Caco-2 (cell line): ENCODE data around the gene PVALB. TPM values are rescaled to one million over a fixed set of nuclear protein-coding genes. Genes with fewer than 3 reads are reported as not detected.

Experiments used
- BruUV-seq: library from RNA; stranded (reverse); fragments of 400-500 nt; replicated peaks from 2 replicates; lab custom pipeline; 2021; lab: Mats Ljungman, UMichigan
- CTCF ChIA-PET: fragments of 300-600 bp; sonication (Branson Sonifier 250); formaldehyde crosslinking; loops from one replicate; lab custom pipeline; 2022; ENCODE audit warnings: antibody characterized with exemption; lab: Charles Lee
- POLR2A ChIA-PET: fragments of 300-600 bp; sonication (Branson Sonifier 250); formaldehyde crosslinking; loops from one replicate; lab custom pipeline; 2022; ENCODE audit warnings: antibody characterized with exemption; lab: Charles Lee
- DNase-seq, 2 experiments: peaks; one replicate each; pipeline versions ENCODE4 v3.0.0 to v3.0.0-alpha.2; 2020 to 2022
- H3K27me3 ChIP-seq: replicated peaks from 2 replicates; pipeline ENCODE4 v1.6.0; 2011; ENCODE audit warnings: low read length; ENCODE audit not compliant: control insufficient read depth, insufficient read depth
- H3K36me3 ChIP-seq: 2 replicates; pipeline ENCODE4 v1.5.1; 2011; ENCODE audit warnings: low read length; ENCODE audit not compliant: control insufficient read depth, insufficient read depth
- H3K4me1 ChIP-seq: fragments of 250-450 bp; sonication (Bioruptor Pico); 2 replicates; pipeline ENCODE4 v1.5.1; 2020; ENCODE audit warnings: mild to moderate bottlenecking
- H3K4me3 ChIP-seq: 2 replicates; pipeline ENCODE4 v1.5.1; 2011; ENCODE audit warnings: low read depth, mild to moderate bottlenecking, control low read depth, low read length
- H3K9me3 ChIP-seq: fragments of 250-450 bp; sonication (Bioruptor Pico); 2 replicates; pipeline ENCODE4 v1.5.1; 2020; ENCODE audit warnings: mild to moderate bottlenecking, moderate library complexity
- H3K27ac Mint-ChIP-seq: one replicate; pipeline ENCODE4 v1.8.0; 2022; ENCODE audit warnings: mixed read lengths; ENCODE audit not compliant: unreplicated experiment
- H3K27me3 Mint-ChIP-seq: one replicate; pipeline ENCODE4 v1.8.0; 2022; ENCODE audit warnings: mixed read lengths; ENCODE audit not compliant: insufficient read depth, unreplicated experiment
- H3K36me3 Mint-ChIP-seq: one replicate; pipeline ENCODE4 v1.8.0; 2022; ENCODE audit warnings: mild to moderate bottlenecking, mixed read lengths; ENCODE audit not compliant: insufficient read depth, unreplicated experiment
- H3K4me1 Mint-ChIP-seq: one replicate; pipeline ENCODE4 v1.8.0; 2022; ENCODE audit warnings: low read depth, mixed read lengths; ENCODE audit not compliant: unreplicated experiment
- H3K4me3 Mint-ChIP-seq: one replicate; pipeline ENCODE4 v1.8.0; 2022; ENCODE audit warnings: mild to moderate bottlenecking, moderate library complexity, mixed read lengths; ENCODE audit not compliant: unreplicated experiment
- H3K9me3 Mint-ChIP-seq: one replicate; pipeline ENCODE4 v1.8.0; 2022; ENCODE audit warnings: mixed read lengths; ENCODE audit not compliant: unreplicated experiment
- CTCF ChIP-seq, 2 experiments: fragments of 200-600 bp in 1 of 2; IDR thresholded peaks; 1 replicate in 1 of 2; 2 replicates in 1 of 2; pipeline versions ENCODE4 v1.5.1 to v1.8.0; 2011 to 2022; ENCODE audit warnings: antibody characterized with exemption in 1 of 2, control low read depth in 1 of 2, inconsistent platforms in 1 of 2, low read depth in 1 of 2, low read length in 1 of 2, mild to moderate bottlenecking in 1 of 2, moderate library complexity in 1 of 2; ENCODE audit not compliant: insufficient read depth in 1 of 2, severe bottlenecking in 1 of 2, unreplicated experiment in 1 of 2
- intact Hi-C: fragments of 100-400 bp; cut with micrococcal nuclease; formaldehyde crosslinking; loops from one replicate; pipeline ENCODE4 v1.10.0; 2022; ENCODE audit not compliant: unreplicated experiment
- total RNA-seq: library from RNA; stranded (reverse); gene quantifications from 2 replicates; pipeline ENCODE4 v1.2.3, GENCODE V29; 2022

The PVALB gene
- total RNA-seq, 1 experiment from 2014 or later: not detected

GRCh38 chr22:36856121-36856791 is 39.4 kb upstream of the PVALB start:
- Mint-ChIP-seq H3K27me3 (peaks cover 9% of the 10 kb centered on the region), H3K36me3 (no peaks in the 10 kb centered on the region), H3K4me3 (no peak overlapping the region), H3K9me3 (peaks cover 10% of the 10 kb centered on the region), H3K27ac (no peak overlapping the region), H3K4me1 (peaks cover 6% of the 10 kb centered on the region)
- H3K36me3 ChIP-seq: no peaks in the 10 kb centered on the region
- H3K4me1 ChIP-seq: no peaks in the 10 kb centered on the region
- TF ChIP-seq CTCF (IDR thresholded peaks at IDR 0.05; ENCODE audit: insufficient read depth in 1 of 2, low read depth in 1 of 2, low read length in 1 of 2, severe bottlenecking in 1 of 2, unreplicated experiment in 1 of 2): peak; percentile 100
- no peaks in the 10 kb centered on the region for H3K9me3 ChIP-seq
- peak; percentile 73 to 92 for DNase-seq
- BruUV-seq: no TSS peak
- intact Hi-C loops: loop anchor here (1.0 kb wide), 2 partner anchors 74 to 122 kb away; no protein-coding TSS in a partner anchor
- H3K4me3 ChIP-seq: no peak overlapping the region
- H3K27me3 ChIP-seq: peaks cover 1% of the 10 kb centered on the region; the same call in 1 of the 2 replicates
- CTCF ChIA-PET: interaction anchor here (0.5 to 1.5 kb wide), 20 partner anchors 9 to 315 kb away, joined by 3 to 20 read pairs (median 3); partner anchors contain the start of genes IFT27 and TST
- POLR2A ChIA-PET: no interaction called here

- no peaks in the 10 kb centered on the region for H3K9me3 ChIP-seq
- H3K27me3 Mint-ChIP-seq: peaks cover 13% of the 10 kb centered on the region
- no peaks in the 10 kb centered on the region for H3K36me3 Mint-ChIP-seq
- peaks cover 10% of the 10 kb centered on the region for H3K9me3 Mint-ChIP-seq
- ChIA-PET CTCF (interaction anchor here (0.8 to 1.5 kb wide), 7 partner anchors 8 to 314 kb away, joined by 3 to 20 read pairs (median 4); partner anchors contain the start of gene IFT27), POLR2A (no interaction called here)
- DNase-seq: no peak
- H3K4me1 ChIP-seq: no peaks in the 10 kb centered on the region
- H3K36me3 ChIP-seq: no peaks in the 10 kb centered on the region
- no peak overlapping the region for H3K27ac Mint-ChIP-seq
- TF ChIP-seq CTCF (IDR thresholded peaks at IDR 0.05; ENCODE audit: insufficient read depth in 1 of 2, low read depth in 1 of 2, low read length in 1 of 2, severe bottlenecking in 1 of 2, unreplicated experiment in 1 of 2): no peak
- H3K4me1 Mint-ChIP-seq: peaks cover 6% of the 10 kb centered on the region
- no peak overlapping the region for H3K4me3 ChIP-seq
- H3K4me3 Mint-ChIP-seq: no peak overlapping the region
- intact Hi-C loops: no loop called here
- peaks cover 1% of the 10 kb centered on the region; the same call in 1 of the 2 replicates for H3K27me3 ChIP-seq
- no TSS peak for BruUV-seq
These were observed 38.6 kb upstream of the PVALB start for GRCh38 chr22:36855478-36855877.

- H3K4me1 ChIP-seq: no peaks in the 10 kb centered on the region
- Mint-ChIP-seq H3K36me3 (no peaks in the 10 kb centered on the region), H3K27me3 (peaks cover 25% of the 10 kb centered on the region), H3K4me3 (no peak overlapping the region), H3K4me1 (peaks cover 6% of the 10 kb centered on the region), H3K27ac (no peak overlapping the region), H3K9me3 (peaks cover 10% of the 10 kb centered on the region)
- peak; percentile 28 to 55 for TF ChIP-seq CTCF (IDR thresholded peaks at IDR 0.05; ENCODE audit: insufficient read depth in 1 of 2, low read depth in 1 of 2, low read length in 1 of 2, severe bottlenecking in 1 of 2, unreplicated experiment in 1 of 2)
- CTCF ChIA-PET: no interaction called here
- no peaks in the 10 kb centered on the region for H3K9me3 ChIP-seq
- H3K4me3 ChIP-seq: no peak overlapping the region
- BruUV-seq: no TSS peak
- intact Hi-C loops: no loop called here
- POLR2A ChIA-PET: no interaction called here
- DNase-seq: peak; percentile 56 to 60
- H3K36me3 ChIP-seq: no peaks in the 10 kb centered on the region
- peaks cover 1% of the 10 kb centered on the region; the same call in 1 of the 2 replicates for H3K27me3 ChIP-seq
These were observed 36.7 kb upstream of the PVALB start for GRCh38 chr22:36853407-36854099.
